Endometrial microvascular endothelial cells (primary cell): ENCODE results near the gene LRG1. TPM values are rescaled to one million over a fixed set of nuclear protein-coding genes. Genes with fewer than 3 reads are reported as not detected.

Source experiments
- total RNA-seq: library from RNA; depleted of rRNA; stranded (reverse); fragments of >200 nt; gene quantifications from one replicate; pipeline ENCODE4 v1.2.3, GENCODE V29; 2015; ENCODE audit errors: inconsistent ontology term

LRG1 gene
- total RNA-seq, 1 donor from 2014 or later: 0.28 TPM

Other genes with a start within 250 kb of the LRG1 start
- gene TMIGD2, start 237.6 kb downstream of the LRG1 start, total RNA-seq: not detected
- gene FSD1, start 235.4 kb downstream of the LRG1 start, total RNA-seq: 15.1 TPM
- 15.0 TPM for gene STAP2, start 201.2 kb downstream of the LRG1 start, total RNA-seq
- 3.5 TPM for gene MPND, start 196.5 kb downstream of the LRG1 start, total RNA-seq
- 128 TPM for gene SH3GL1, start 139.5 kb downstream of the LRG1 start, total RNA-seq
- gene CHAF1A, start 137.4 kb downstream of the LRG1 start, total RNA-seq: 21.3 TPM
- 125 TPM for gene UBXN6, start 82.2 kb downstream of the LRG1 start, total RNA-seq
- gene HDGFL2, start 67.7 kb downstream of the LRG1 start, total RNA-seq: 66.1 TPM
- not detected for gene PLIN4, start 21.6 kb downstream of the LRG1 start, total RNA-seq
- gene PLIN5, start 4.8 kb downstream of the LRG1 start, total RNA-seq: not detected
- gene SEMA6B, start 19.6 kb upstream of the LRG1 start, total RNA-seq: 220 TPM
- gene TNFAIP8L1, start 99.5 kb upstream of the LRG1 start, total RNA-seq: 14.2 TPM
- 130 TPM for gene MYDGF, start 130.3 kb upstream of the LRG1 start, total RNA-seq
- 58.5 TPM for gene DPP9, start 183.8 kb upstream of the LRG1 start, total RNA-seq